Esophagus squamous epithelium (tissue), 4 donors: ENCODE measurements around the gene FNDC4.

Source experiments
- POLR2A ChIP-seq, 4 donors: fragments of 450-650 bp; IDR thresholded peaks; one replicate each; pipeline ENCODE4 v1.6.1; 2017; ENCODE audit warnings: antibody characterized with exemption in 4 of 4, mild to moderate bottlenecking in 4 of 4, moderate library complexity in 3 of 4
- TF ChIP-seq, protein P1 (sequence below), 6 experiments: fragments of 450-650 bp in 4 of 6; fragments of 200-600 bp in 2 of 6; sonication (generic) in 2 of 6; IDR thresholded peaks; one replicate each; pipeline ENCODE4 v1.5.1; 2016 to 2019; ENCODE audit warnings: antibody characterized with exemption in 6 of 6, mild to moderate bottlenecking in 4 of 6, moderate library complexity in 4 of 6

DNA sequence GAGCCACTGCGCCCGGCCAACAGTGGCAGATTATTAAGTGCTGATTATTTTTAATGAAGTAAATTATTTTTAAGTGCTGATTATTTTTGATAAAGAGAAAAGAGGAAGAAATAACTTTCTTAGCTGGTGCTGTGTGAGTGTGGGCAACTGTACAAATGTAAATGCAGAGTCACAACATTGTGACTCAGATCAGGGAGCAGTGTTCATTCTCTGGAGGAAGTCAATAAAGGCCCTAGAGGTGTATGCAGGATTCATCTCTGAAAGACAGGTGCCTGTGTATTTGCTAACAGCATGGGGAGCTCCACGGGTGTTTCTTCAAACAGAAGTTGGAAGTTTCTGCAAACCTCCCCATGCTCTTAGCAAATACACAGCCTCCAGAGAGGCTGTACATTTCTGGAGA, 46.6 kb downstream of the FNDC4 start:
- TF ChIP-seq, protein P1, sequence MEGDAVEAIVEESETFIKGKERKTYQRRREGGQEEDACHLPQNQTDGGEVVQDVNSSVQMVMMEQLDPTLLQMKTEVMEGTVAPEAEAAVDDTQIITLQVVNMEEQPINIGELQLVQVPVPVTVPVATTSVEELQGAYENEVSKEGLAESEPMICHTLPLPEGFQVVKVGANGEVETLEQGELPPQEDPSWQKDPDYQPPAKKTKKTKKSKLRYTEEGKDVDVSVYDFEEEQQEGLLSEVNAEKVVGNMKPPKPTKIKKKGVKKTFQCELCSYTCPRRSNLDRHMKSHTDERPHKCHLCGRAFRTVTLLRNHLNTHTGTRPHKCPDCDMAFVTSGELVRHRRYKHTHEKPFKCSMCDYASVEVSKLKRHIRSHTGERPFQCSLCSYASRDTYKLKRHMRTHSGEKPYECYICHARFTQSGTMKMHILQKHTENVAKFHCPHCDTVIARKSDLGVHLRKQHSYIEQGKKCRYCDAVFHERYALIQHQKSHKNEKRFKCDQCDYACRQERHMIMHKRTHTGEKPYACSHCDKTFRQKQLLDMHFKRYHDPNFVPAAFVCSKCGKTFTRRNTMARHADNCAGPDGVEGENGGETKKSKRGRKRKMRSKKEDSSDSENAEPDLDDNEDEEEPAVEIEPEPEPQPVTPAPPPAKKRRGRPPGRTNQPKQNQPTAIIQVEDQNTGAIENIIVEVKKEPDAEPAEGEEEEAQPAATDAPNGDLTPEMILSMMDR (IDR thresholded peaks at IDR 0.05): no peak
- TF ChIP-seq POLR2A (IDR thresholded peaks at IDR 0.05): no peak
